OCI-LY7 (cell line): ENCODE measurements around the gene HMCN1. TPM values are rescaled to one million over a fixed set of nuclear protein-coding genes. Genes with fewer than 3 reads are reported as not detected.

ENCODE experiments used
- BruUV-seq: library from RNA; stranded (reverse); fragments of 400-500 nt; replicated peaks from 2 replicates; lab custom pipeline; 2021; lab: Mats Ljungman, UMichigan
- CTCF ChIA-PET: fragments of 300-600 bp; sonication (Branson Sonifier 250); formaldehyde crosslinking; loops from one replicate; lab custom pipeline; 2022; ENCODE audit warnings: antibody characterized with exemption; ENCODE audit not compliant: unreplicated experiment; lab: Charles Lee
- POLR2A ChIA-PET: fragments of 300-600 bp; sonication (Branson Sonifier 250); formaldehyde crosslinking; loops from one replicate; lab custom pipeline; 2022; ENCODE audit warnings: antibody characterized with exemption; lab: Charles Lee
- DNase-seq: peaks from one replicate; pipeline ENCODE4 v3.0.0-alpha.2; 2015; ENCODE audit warnings: low spot score
- H2AFZ ChIP-seq: fragments of 200-600 bp; sonication (generic), shearing (Covaris generic); 2 replicates; pipeline ENCODE4 v1.6.1; 2014; ENCODE audit warnings: mild to moderate bottlenecking, antibody characterized with exemption, low read length, moderate library complexity
- H3K27ac ChIP-seq: fragments of 200-600 bp; sonication (generic); 2 replicates; pipeline ENCODE4 v1.5.1; 2014; ENCODE audit warnings: mixed run types, low read depth, mild to moderate bottlenecking, moderate library complexity, low read length, inconsistent platforms; ENCODE audit not compliant: poor library complexity, severe bottlenecking
- H3K36me3 ChIP-seq: fragments of 200-600 bp; sonication (generic); 2 replicates; pipeline ENCODE4 v1.6.1; 2014; ENCODE audit warnings: mild to moderate bottlenecking, antibody characterized with exemption, low read length, moderate library complexity, mixed read lengths; ENCODE audit not compliant: insufficient read depth
- H3K4me1 ChIP-seq: fragments of 200-600 bp; sonication (generic); 2 replicates; pipeline ENCODE4 v1.5.1; 2014; ENCODE audit warnings: mild to moderate bottlenecking, low read length; ENCODE audit not compliant: insufficient read depth, poor library complexity, severe bottlenecking
- H3K4me2 ChIP-seq: fragments of 200-600 bp; sonication (generic); 2 replicates; pipeline ENCODE4 v1.6.1; 2014; ENCODE audit warnings: mild to moderate bottlenecking, low read length
- H3K4me3 ChIP-seq: fragments of 200-600 bp; sonication (generic); 2 replicates; pipeline ENCODE4 v1.5.1; 2014; ENCODE audit warnings: mild to moderate bottlenecking, low read depth, low read length; ENCODE audit not compliant: poor library complexity, severe bottlenecking
- H3K79me2 ChIP-seq: fragments of 200-600 bp; sonication (generic); 2 replicates; pipeline ENCODE4 v1.6.1; 2016; ENCODE audit warnings: low read depth, mild to moderate bottlenecking, low read length, moderate library complexity, mixed read lengths; ENCODE audit not compliant: insufficient read depth
- H3K9me2 ChIP-seq: fragments of 200-600 bp; sonication (generic); 2 replicates; pipeline ENCODE4 v1.6.1; 2016; ENCODE audit warnings: mild to moderate bottlenecking, low read length, mixed read lengths; ENCODE audit not compliant: insufficient read depth
- H3K9me3 ChIP-seq: fragments of 200-600 bp; sonication (generic); 2 replicates; pipeline ENCODE4 v1.6.1; 2014; ENCODE audit warnings: mild to moderate bottlenecking, mixed run types, low read length, mixed read lengths
- H4K20me1 ChIP-seq: fragments of 200-600 bp; sonication (generic); 2 replicates; pipeline ENCODE4 v1.6.1; 2014; ENCODE audit warnings: mild to moderate bottlenecking, antibody characterized with exemption, low read length, moderate library complexity, mixed read lengths; ENCODE audit not compliant: insufficient read depth
- EZH2phosphoT487 ChIP-seq: fragments of 200-600 bp; sonication (generic); IDR thresholded peaks from 2 replicates; pipeline ENCODE4 v1.6.1; 2018; ENCODE audit warnings: low read depth, borderline replicate concordance, mild to moderate bottlenecking, mixed run types, antibody characterized with exemption, low read length, moderate library complexity, mixed read lengths
- intact Hi-C: fragments of 100-400 bp; cut with micrococcal nuclease; formaldehyde crosslinking; loops from one replicate; pipeline ENCODE4 v1.10.0; 2022; ENCODE audit not compliant: unreplicated experiment
- total RNA-seq, 2 experiments: library from RNA; depleted of rRNA in 1 of 2; stranded (reverse); fragments of >200 nt in 1 of 2; shearing (Covaris generic) in 1 of 2; gene quantifications; 2 replicates each; pipeline ENCODE4 v1.2.3, GENCODE V29; 2014 to 2022
- TF ChIP-seq, protein P1 (sequence below): fragments of 200-600 bp; sonication (generic); conservative IDR thresholded peaks from 2 replicates; pipeline ENCODE4 v1.5.1; 2014; ENCODE audit warnings: mild to moderate bottlenecking, antibody characterized with exemption, low read length, moderate library complexity, mixed read lengths

HMCN1 gene
- total RNA-seq, 2 experiments from 2014 or later, result 0.02 TPM; not detected in 1

DNA sequence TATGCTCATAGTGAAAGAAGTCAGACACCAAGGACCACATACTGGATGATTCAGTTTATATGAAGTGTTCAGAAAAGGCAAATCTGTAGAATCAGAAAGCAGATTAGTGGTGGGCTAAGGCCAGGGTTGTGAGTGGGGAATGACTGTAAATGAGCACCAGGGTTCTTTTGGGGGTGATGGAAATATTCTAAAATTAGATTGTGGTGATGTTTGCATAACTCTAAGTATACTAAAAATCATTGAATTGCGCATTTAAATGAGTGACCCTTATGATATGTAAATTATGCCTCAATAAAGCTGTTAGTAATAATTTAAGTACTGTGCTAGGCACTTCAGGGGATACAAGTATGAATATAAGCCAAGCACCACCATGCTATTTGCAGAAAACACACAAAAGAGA is 384.5 kb downstream of the HMCN1 start:
- H3K4me1 ChIP-seq, result no peaks in the 10 kb centered on the region
- ChIA-PET POLR2A (interaction anchor here (1.5 kb wide), 1 partner anchor 9 kb away, joined by 3 read pairs; no protein-coding TSS in a partner anchor), CTCF (no interaction called here)
- no peak overlapping the region for H3K4me2 ChIP-seq
- no peak overlapping the region for H2AFZ ChIP-seq
- TF ChIP-seq, protein P1, sequence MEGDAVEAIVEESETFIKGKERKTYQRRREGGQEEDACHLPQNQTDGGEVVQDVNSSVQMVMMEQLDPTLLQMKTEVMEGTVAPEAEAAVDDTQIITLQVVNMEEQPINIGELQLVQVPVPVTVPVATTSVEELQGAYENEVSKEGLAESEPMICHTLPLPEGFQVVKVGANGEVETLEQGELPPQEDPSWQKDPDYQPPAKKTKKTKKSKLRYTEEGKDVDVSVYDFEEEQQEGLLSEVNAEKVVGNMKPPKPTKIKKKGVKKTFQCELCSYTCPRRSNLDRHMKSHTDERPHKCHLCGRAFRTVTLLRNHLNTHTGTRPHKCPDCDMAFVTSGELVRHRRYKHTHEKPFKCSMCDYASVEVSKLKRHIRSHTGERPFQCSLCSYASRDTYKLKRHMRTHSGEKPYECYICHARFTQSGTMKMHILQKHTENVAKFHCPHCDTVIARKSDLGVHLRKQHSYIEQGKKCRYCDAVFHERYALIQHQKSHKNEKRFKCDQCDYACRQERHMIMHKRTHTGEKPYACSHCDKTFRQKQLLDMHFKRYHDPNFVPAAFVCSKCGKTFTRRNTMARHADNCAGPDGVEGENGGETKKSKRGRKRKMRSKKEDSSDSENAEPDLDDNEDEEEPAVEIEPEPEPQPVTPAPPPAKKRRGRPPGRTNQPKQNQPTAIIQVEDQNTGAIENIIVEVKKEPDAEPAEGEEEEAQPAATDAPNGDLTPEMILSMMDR, result no peak
- TF ChIP-seq EZH2phosphoT487, result no peak
- no peaks in the 10 kb centered on the region for H4K20me1 ChIP-seq
- H3K27ac ChIP-seq, result no peak overlapping the region
- H3K4me3 ChIP-seq, result no peak overlapping the region
- BruUV-seq, result no TSS peak
- H3K9me3 ChIP-seq, result no peaks in the 10 kb centered on the region
- no peak for DNase-seq
- no peaks in the 10 kb centered on the region for H3K9me2 ChIP-seq
- intact Hi-C loops, result no loop called here
- H3K79me2 ChIP-seq, result no peaks in the 10 kb centered on the region
- H3K36me3 ChIP-seq, result no peaks in the 10 kb centered on the region

DNA sequence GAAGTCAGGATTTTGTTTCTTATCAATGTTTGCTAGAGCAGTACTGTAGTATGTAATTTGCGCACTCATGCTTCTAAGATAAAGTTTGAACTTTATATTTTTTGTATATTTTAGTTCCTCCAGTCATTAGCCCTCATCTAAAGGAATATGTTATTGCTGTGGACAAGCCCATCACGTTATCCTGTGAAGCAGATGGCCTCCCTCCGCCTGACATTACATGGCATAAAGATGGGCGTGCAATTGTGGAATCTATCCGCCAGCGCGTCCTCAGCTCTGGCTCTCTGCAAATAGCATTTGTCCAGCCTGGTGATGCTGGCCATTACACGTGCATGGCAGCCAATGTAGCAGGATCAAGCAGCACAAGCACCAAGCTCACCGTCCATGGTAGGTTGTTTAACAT is 388.6 kb downstream of the HMCN1 start:
- no peak overlapping the region for H3K27ac ChIP-seq
- no peaks in the 10 kb centered on the region for H3K9me2 ChIP-seq
- H3K36me3 ChIP-seq, result no peaks in the 10 kb centered on the region
- intact Hi-C loops, result no loop called here
- BruUV-seq, result no TSS peak
- ChIA-PET POLR2A (no interaction called here), CTCF (no interaction called here)
- H3K9me3 ChIP-seq, result no peaks in the 10 kb centered on the region
- no peak overlapping the region for H3K4me2 ChIP-seq
- no peaks in the 10 kb centered on the region for H3K79me2 ChIP-seq
- H3K4me3 ChIP-seq, result no peak overlapping the region
- no peaks in the 10 kb centered on the region for H4K20me1 ChIP-seq
- no peak overlapping the region for H2AFZ ChIP-seq
- no peaks in the 10 kb centered on the region for H3K4me1 ChIP-seq
- no peak for DNase-seq
- no peak for TF ChIP-seq EZH2phosphoT487
- TF ChIP-seq, protein P1, result no peak

DNA sequence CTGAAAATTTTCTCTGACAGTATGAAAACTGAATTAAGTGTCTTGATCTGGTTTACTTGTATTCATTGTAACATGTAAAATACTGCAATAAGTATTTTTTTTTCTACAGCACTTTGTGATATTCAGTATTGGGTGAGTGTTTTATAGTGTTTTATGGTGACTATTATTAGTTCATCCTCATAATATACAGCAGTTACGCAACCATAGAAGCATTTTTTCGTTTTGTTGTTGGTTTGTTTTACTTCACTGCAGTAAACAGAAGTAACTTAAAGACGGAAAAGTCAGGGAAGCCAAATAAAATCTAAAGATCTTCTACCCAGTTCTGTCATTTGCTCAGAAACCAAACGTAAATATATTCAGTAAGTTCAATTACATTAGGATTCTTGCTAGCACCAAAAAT is 390.8 kb downstream of the HMCN1 start:
- POLR2A ChIA-PET, result interaction anchor here (0.7 kb wide), 1 partner anchor 747 kb away, joined by 3 read pairs; no protein-coding TSS in a partner anchor

More for the DNA sequence above, 390.8 kb downstream of the HMCN1 start:
- Histone ChIP-seq H3K79me2 (no peaks in the 10 kb centered on the region), H3K9me3 (no peaks in the 10 kb centered on the region), H3K4me2 (no peak overlapping the region), H4K20me1 (no peaks in the 10 kb centered on the region), H3K27ac (no peak overlapping the region), H3K36me3 (no peaks in the 10 kb centered on the region), H3K9me2 (no peaks in the 10 kb centered on the region), H2AFZ (no peak overlapping the region), H3K4me3 (no peak overlapping the region), H3K4me1 (no peaks in the 10 kb centered on the region)
- intact Hi-C loops, result no loop called here
- DNase-seq, result no peak
- TF ChIP-seq, protein P1, result no peak
- no peak for TF ChIP-seq EZH2phosphoT487
- BruUV-seq, result no TSS peak
- CTCF ChIA-PET, result no interaction called here
